Endothelial cell of umbilical vein (primary cell): ENCODE measurements around the gene OR52L1. TPM values are rescaled to one million over a fixed set of nuclear protein-coding genes. Genes with fewer than 3 reads are reported as not detected.

ENCODE experiments used
- BruUV-seq: library from RNA; stranded (reverse); fragments of 400-500 nt; replicated peaks from 2 replicates; lab custom pipeline; 2021; lab: Mats Ljungman, UMichigan
- CTCF ChIA-PET: fragments of 300-600, 350-600 bp; sonication (Branson Sonifier 250); formaldehyde crosslinking; loops from one replicate; lab custom pipeline; 2021; ENCODE audit warnings: antibody characterized with exemption, inconsistent platforms; lab: Charles Lee
- POLR2A ChIA-PET: fragments of 300-600, 350-600 bp; sonication (Branson Sonifier 250); formaldehyde crosslinking; loops from one replicate; lab custom pipeline; 2021; ENCODE audit warnings: antibody characterized with exemption, inconsistent platforms; lab: Charles Lee
- DNase-seq: peaks from one replicate; pipeline ENCODE4 v3.0.0-alpha.2; 2011; ENCODE audit warnings: low read depth, low spot score
- FAIRE-seq: peaks from 2 replicates; lab custom pipeline; 2011; peaks lifted over from hg19 to GRCh38; lab: Jason Lieb, UNC
- H2AFZ ChIP-seq: 2 replicates; pipeline ENCODE4 v1.6.0; 2012; ENCODE audit warnings: low read depth, low read length, control low read depth, inconsistent platforms
- H3K27ac ChIP-seq: 2 replicates; pipeline ENCODE4 v1.5.1; 2011; ENCODE audit warnings: low read depth, mild to moderate bottlenecking, control low read depth, low read length, moderate library complexity; ENCODE audit not compliant: insufficient read depth
- H3K27me3 ChIP-seq, 2 experiments: 2 replicates each; pipeline versions ENCODE4 v1.6.0 to v1.6.1; 2011; ENCODE audit warnings: low read length in 2 of 2, mixed read lengths in 1 of 2; ENCODE audit not compliant: control insufficient read depth in 2 of 2, insufficient read depth in 2 of 2
- H3K36me3 ChIP-seq, 2 experiments: 2 replicates in 1 of 2; 3 replicates in 1 of 2; pipeline ENCODE4 v1.5.1; 2011; ENCODE audit warnings: low read length in 2 of 2, mild to moderate bottlenecking in 1 of 2, moderate library complexity in 1 of 2; ENCODE audit not compliant: control insufficient read depth in 2 of 2, insufficient read depth in 2 of 2; ENCODE audit errors: extremely low read depth in 1 of 2
- H3K4me1 ChIP-seq: 3 replicates; pipeline ENCODE4 v1.5.1; 2011; ENCODE audit warnings: mild to moderate bottlenecking, low read length; ENCODE audit not compliant: control insufficient read depth, insufficient read depth; ENCODE audit errors: extremely low read depth
- H3K4me2 ChIP-seq: 2 replicates; pipeline ENCODE4 v1.6.1; 2011; ENCODE audit warnings: low read length, control low read depth, mixed read lengths; ENCODE audit not compliant: insufficient read depth
- H3K4me3 ChIP-seq, 3 experiments: fragments of 200-600 bp in 1 of 3; sonication (generic), shearing (Covaris generic) in 1 of 3; replicated peaks in 1 of 3; 2 replicates each; pipeline ENCODE4 v1.5.1; 2011 to 2016; ENCODE audit warnings: control low read depth in 3 of 3, low read length in 3 of 3, mild to moderate bottlenecking in 2 of 3, inconsistent platforms in 1 of 3, low read depth in 1 of 3, moderate library complexity in 1 of 3; ENCODE audit not compliant: insufficient read depth in 1 of 3
- H3K79me2 ChIP-seq: 2 replicates; pipeline ENCODE4 v1.6.0; 2012; ENCODE audit warnings: low read length, inconsistent platforms; ENCODE audit not compliant: control insufficient read depth, insufficient read depth
- H3K9ac ChIP-seq: replicated peaks from 2 replicates; pipeline ENCODE3; 2011; ENCODE audit warnings: low read length, control low read depth; ENCODE audit not compliant: insufficient read depth; ENCODE audit errors: extremely low read depth
- H3K9me1 ChIP-seq: replicated peaks from 3 replicates; pipeline ENCODE4 v1.6.0; 2011; ENCODE audit warnings: mild to moderate bottlenecking, low read length; ENCODE audit not compliant: control insufficient read depth, insufficient read depth; ENCODE audit errors: extremely low read depth
- H3K9me3 ChIP-seq: replicated peaks from 2 replicates; pipeline ENCODE4 v1.5.1; 2012; ENCODE audit warnings: low read length, inconsistent platforms; ENCODE audit not compliant: control insufficient read depth, insufficient read depth
- H4K20me1 ChIP-seq: replicated peaks from 2 replicates; pipeline ENCODE3; 2011; ENCODE audit warnings: mild to moderate bottlenecking, low read length; ENCODE audit not compliant: control insufficient read depth, insufficient read depth; ENCODE audit errors: extremely low read depth
- CTCF ChIP-seq, 2 donors: IDR thresholded peaks; 1 replicate in 1 of 2; 2 replicates in 1 of 2; pipeline ENCODE4 v1.5.1; 2011; ENCODE audit warnings: low read length in 2 of 2, mild to moderate bottlenecking in 2 of 2, moderate library complexity in 2 of 2, control low read depth in 1 of 2, inconsistent platforms in 1 of 2, low read depth in 1 of 2; ENCODE audit not compliant: insufficient read depth in 1 of 2; ENCODE audit errors: extremely low read depth in 1 of 2
- EZH2 ChIP-seq: IDR thresholded peaks from 2 replicates; pipeline ENCODE4 v1.6.1; 2012; ENCODE audit warnings: borderline replicate concordance, low read depth, mild to moderate bottlenecking, moderate library complexity, low read length, inconsistent platforms; ENCODE audit not compliant: severe bottlenecking
- FOS ChIP-seq: IDR thresholded peaks from 2 replicates; pipeline ENCODE4 v1.6.1; 2011; ENCODE audit warnings: mild to moderate bottlenecking, low read length, moderate library complexity, borderline replicate concordance; ENCODE audit not compliant: insufficient read depth
- GATA2 ChIP-seq: IDR thresholded peaks from 2 replicates; pipeline ENCODE4 v1.7.0; 2011; ENCODE audit warnings: low read depth, mild to moderate bottlenecking, moderate library complexity, mixed read lengths, low read length; ENCODE audit not compliant: insufficient read length, insufficient read depth
- JUN ChIP-seq: IDR thresholded peaks from 2 replicates; pipeline ENCODE4 v1.6.1; 2011; ENCODE audit warnings: borderline replicate concordance, low read depth; ENCODE audit not compliant: insufficient read length, insufficient read depth
- MAX ChIP-seq: IDR thresholded peaks from 2 replicates; pipeline ENCODE4 v1.6.1; 2011; ENCODE audit not compliant: insufficient read depth, insufficient read length
- MYC ChIP-seq: IDR thresholded peaks from one replicate; pipeline ENCODE4 v1.6.1; 2011; ENCODE audit warnings: mild to moderate bottlenecking, low read depth, low read length
- POLR2A ChIP-seq: IDR thresholded peaks from 2 replicates; pipeline ENCODE4 v1.6.1; 2012; ENCODE audit warnings: low read depth, mild to moderate bottlenecking, control low read depth, low read length
- POLR2AphosphoS5 ChIP-seq: IDR thresholded peaks from 2 replicates; pipeline ENCODE4 v1.6.1; 2012; ENCODE audit warnings: low read depth, mild to moderate bottlenecking, control low read depth, low read length, moderate library complexity; ENCODE audit not compliant: insufficient read depth
- dilution Hi-C: fragments of 300-500 bp; cut with MboI; formaldehyde crosslinking; loops from one replicate; pipeline ENCODE4 v1.15.0; 2019; ENCODE audit warnings: low sequenced_read_pairs; ENCODE audit not compliant: extremely low pct_ligation_motif_present
- intact Hi-C: fragments of 100-400 bp; cut with micrococcal nuclease; formaldehyde crosslinking; loops from one replicate; pipeline ENCODE4 v1.10.0; 2022
- polyA plus RNA-seq, 4 experiments: library from polyadenylated mRNA; depleted of rRNA in 3 of 4; stranded (reverse) in 3 of 4; unstranded in 1 of 4; fragments of >200 nt; gene quantifications; 2 replicates each; pipeline versions ENCODE4 v1.2.1 to v1.2.3, GENCODE V29; 2011 to 2012; ENCODE audit warnings: missing spikeins in 1 of 4
- total RNA-seq: library from RNA; stranded (reverse); gene quantifications from 2 replicates; pipeline ENCODE4 v1.2.3, GENCODE V29; 2021

The OR52L1 gene
- total and polyA plus RNA-seq, 2 donors (not counting 3 experiments of a cell fraction or from before 2014, with no cell fraction given): 0.07 TPM; not detected in 1

GRCh38 chr11:6012035-6012668, 25.4 kb upstream of the OR52L1 start:
- peaks cover 0 to 6% of the 10 kb centered on the region in 2 experiments for H3K27me3 ChIP-seq
- no peak overlapping the region for H3K27ac ChIP-seq
- H3K79me2 ChIP-seq: no peaks in the 10 kb centered on the region
- intact Hi-C loops: no loop called here
- no peaks in the 10 kb centered on the region for H3K4me1 ChIP-seq
- DNase-seq (no peak), FAIRE-seq (no peak)
- no peak overlapping the region for H3K4me2 ChIP-seq
- H3K9me1 ChIP-seq: no peaks in the 10 kb centered on the region
- no peak overlapping the region for H3K4me3 ChIP-seq
- TF ChIP-seq CTCF (IDR thresholded peaks at IDR 0.05; ENCODE audit: extremely low read depth in 1 of 2, insufficient read depth in 1 of 2, low read depth in 1 of 2, low read length in 2 of 2): no peak
- TF ChIP-seq MAX: no peak
- TF ChIP-seq JUN: no peak
- no peak for TF ChIP-seq EZH2
- TF ChIP-seq MYC: no peak
- no peak for TF ChIP-seq POLR2AphosphoS5
- no peak for TF ChIP-seq POLR2A
- TF ChIP-seq GATA2: no peak
- no peak for TF ChIP-seq FOS
- ChIA-PET POLR2A (no interaction called here), CTCF (interaction anchor here (1.3 to 1.4 kb wide), 2 partner anchors 20 to 351 kb away, joined by 5 to 8 read pairs; no protein-coding TSS in a partner anchor)
- BruUV-seq: no TSS peak
- no peaks in the 10 kb centered on the region for H3K36me3 ChIP-seq
- H2AFZ ChIP-seq: no peak overlapping the region
- no peaks in the 10 kb centered on the region for H3K9me3 ChIP-seq
- no peak overlapping the region for H3K9ac ChIP-seq
- H4K20me1 ChIP-seq: no peaks in the 10 kb centered on the region
- dilution Hi-C loops: no loop called here
